ENCODE data around the gene SMAD7. TPM values are rescaled to one million over a fixed set of nuclear protein-coding genes. Genes with fewer than 3 reads are reported as not detected.

SMAD7 gene
- 33.7 and 62.6 TPM in 2 replicates for total RNA-seq

GRCh38 chr18:48950536-48951447 is at the start of gene SMAD7:
Gene SMAD7 (minus strand): TSS chr18:48950965. CDS start chr18:48950424, 541 bp downstream.

